Measurements from ENCODE around the gene SLC5A2.
"Not testable (repeated sequence)": the region's sequence is repeated elsewhere in the genome, so short reads cannot be mapped to it uniquely, and the experiment has no call there.

Gene SLC5A2

DNA sequence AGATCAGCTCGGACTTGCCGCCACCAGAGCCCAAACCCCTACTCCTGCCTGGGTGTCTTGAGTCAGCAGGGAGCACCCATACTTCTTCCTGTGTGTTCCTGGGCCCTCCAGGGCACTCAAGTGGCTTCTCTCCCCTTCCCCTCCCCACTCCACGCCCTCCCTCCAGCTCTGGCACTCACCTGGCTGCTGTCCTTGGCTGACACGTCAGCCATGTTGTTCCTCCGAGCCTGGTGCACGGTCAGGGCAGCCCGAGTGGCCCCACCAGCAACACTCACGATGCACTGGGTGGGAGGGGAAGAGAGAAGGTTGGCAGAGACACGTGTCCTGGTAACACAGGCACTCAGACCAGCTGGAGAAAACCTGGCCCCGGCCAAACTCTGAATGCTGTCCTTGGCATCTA lies 13.7 kb downstream of the SLC5A2 start:
- DNase-seq (ENCODE audit: low read depth, low spot score): no peak

DNA sequence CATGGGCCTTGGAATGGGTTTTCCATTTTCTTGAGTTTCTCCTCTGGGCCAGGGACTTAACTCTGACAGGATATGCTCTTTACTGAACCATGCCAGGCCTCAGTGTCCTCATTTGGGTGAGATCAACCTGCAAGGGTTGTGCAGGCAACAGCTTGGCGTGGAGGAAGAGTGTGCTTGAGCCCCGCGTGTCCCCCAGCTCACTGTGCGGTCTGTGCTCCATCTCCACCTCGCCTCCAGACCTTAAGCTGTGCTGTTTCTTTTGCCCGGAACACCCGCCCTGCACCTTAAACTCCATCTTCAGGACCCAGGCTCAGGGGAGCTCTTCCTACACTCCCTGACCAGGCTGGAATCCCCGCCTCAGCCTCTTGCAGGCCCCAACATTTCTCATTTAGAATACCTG lies 15.6 kb downstream of the SLC5A2 start:
- DNase-seq (ENCODE audit: low read depth, low spot score): no peak

DNA sequence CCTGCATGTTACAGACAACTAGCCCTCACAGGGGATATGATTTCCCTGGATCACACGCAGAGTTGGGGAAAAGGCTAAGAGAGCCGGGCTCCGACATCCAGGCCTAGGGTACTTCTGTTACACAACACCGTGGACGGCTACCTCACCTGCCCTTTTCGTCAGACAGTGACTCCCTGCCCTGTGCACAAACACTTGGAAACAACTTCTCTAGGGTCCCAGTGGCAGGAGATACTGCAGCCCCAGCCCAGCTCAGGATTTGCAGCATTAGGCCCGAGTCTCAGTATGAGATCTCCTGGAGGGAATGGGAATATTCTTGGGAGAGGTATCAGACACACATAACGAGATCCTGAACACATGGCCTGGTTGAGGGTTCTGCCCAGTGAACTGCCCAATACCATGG lies 17.0 kb downstream of the SLC5A2 start:
- no peak for DNase-seq (ENCODE audit: low read depth, low spot score)

DNA sequence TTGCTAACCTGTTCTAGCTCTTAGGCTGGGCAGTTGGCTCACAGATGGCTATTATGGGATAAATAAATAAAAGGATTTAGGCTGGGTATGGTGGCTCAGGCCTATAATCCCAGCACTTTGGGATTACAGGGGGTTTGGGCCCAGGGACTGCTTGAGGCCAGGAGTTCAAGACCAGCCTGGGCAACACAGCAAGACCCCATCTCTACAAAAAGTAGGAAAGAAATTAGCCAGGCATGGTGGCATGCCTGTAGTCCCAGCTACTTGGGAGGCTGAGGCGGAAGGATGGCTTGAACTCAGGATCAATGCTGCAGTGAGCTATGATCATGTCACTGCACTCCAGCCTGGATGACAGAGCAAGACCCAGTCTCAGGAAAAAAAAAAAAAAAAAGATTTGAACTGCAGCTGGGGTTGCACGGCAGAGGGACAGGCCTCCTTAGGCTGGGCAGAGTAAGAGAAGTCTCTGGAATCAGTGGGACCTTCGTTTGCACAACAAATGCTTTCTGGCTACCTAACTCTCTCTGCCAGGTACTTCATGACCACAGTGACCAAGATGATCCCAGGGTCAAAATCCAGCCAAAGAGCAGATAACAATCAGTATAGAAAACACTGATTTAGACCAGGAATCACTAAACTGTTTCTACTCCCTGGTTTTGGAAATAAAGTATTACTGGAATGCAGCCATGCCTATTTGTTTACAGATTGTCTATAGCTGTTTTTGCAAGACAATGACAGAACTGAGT lies 18.5 kb downstream of the SLC5A2 start:
- no peak for DNase-seq (ENCODE audit: low read depth, low spot score)

DNA sequence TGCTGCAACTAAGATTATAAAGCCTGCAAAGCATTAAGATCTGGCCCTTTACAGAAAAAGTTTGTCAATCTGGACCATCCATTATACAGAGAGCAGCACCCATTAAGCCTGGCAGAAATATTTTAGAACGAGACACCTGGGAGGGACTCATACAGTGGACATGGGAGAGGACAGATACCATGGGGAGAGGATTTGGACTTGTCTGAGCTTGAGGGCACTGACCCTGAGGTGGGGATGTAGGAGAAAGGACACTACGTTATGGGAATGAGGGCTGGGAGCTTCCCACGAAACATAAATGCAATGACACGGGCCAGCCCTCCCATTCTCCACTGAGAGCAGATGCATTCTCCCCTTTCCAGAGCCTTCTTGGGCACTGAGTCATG lies 19.0 kb downstream of the SLC5A2 start:
- DNase-seq (ENCODE audit: low read depth, low spot score): no peak

DNA sequence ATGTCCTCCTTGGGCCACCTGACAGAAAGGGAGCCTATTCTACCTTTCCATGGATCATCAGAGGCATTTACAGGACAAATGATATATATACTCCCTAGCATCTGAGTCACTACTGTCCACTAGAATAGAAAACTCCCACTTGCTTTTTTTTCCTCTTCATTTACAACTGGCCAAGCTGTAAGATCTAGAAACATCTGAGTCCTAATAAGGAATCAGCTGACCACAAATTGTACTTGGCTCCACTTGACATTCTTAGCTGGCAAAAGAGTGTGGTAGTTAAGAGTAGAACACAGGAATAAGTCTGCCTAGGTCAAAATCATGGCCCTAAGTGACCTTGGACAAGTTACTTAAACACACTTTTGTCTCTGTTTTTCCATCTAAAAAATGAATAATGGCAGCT lies 20.1 kb downstream of the SLC5A2 start:
- DNase-seq (ENCODE audit: low read depth, low spot score): no peak

DNA sequence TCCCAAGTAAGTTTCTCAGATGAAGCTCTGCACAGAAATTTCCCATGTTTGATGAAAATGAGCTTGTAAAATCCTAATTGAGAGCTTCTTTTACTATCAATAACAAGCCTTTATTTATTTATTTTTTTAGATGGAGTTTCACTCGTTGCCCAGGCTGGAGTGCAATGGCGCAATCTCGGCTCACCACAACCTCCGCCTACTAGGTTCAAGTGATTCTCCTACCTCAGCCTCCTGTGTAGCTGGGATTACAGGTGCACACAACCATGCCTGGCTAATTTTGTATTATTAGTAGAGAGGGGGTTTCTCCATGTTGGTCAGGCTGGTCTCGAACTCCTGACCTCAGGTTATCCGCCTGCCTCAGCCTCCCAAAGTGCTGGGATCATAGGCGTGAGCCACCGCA lies 20.6 kb downstream of the SLC5A2 start:
- not testable (repeated sequence) for DNase-seq (ENCODE audit: low read depth, low spot score)

DNA sequence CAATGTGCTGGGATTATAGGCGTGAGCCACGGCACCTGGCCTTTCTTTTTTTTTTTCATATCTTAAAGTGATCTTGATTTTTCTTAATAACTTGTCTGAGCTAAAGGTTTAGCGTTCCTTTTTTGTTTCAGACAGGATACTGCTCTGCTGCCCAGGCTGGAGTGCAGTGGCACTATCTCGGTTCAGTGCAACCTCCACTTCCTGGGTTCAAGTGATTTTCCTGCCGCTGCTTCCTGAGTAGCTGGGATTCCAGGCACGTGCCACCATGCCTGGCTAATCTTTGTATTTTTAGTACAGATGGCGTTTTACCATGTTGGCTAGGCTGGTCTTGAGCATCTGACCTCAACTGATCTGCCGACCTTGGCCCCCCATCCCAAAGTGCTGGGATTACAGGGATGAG lies 21.2 kb downstream of the SLC5A2 start:
- DNase-seq (ENCODE audit: low read depth, low spot score): no peak

DNA sequence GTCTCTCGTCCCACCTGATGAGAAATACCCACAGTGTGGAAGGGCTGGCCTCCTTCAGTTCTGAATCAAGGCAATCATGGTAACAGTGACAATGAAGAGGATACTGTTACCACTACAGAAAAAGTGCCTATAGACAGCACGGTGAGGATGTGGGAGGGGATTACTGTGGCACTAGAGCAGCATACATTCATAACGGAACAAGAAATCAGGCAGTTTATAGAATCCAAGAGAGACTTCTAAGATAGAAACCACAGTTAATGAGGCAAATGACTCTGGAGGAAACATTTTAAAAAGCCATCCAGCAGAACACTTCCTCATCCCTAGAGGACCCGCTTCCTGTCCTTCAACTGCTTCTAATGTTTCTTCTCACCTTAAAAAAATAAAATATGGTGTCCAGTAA lies 22.6 kb downstream of the SLC5A2 start:
- no peak for DNase-seq (ENCODE audit: low read depth, low spot score)

DNA sequence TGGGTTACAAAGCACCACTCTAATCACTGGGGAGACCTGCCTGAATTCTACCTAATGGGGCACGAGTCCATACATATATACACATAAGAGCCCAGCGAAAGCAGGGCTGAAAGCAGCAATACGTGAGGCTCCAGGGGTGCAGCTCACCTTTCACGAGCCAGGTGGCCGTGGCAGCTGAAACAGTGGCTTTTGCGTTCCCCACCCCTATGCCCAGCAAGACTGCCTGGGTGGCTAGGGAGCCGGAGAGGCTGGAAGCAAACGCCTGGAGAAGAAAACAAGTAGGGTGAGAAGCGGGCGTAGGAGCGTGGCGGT lies 24.6 kb downstream of the SLC5A2 start:
- no peak for DNase-seq (ENCODE audit: low read depth, low spot score)

DNA sequence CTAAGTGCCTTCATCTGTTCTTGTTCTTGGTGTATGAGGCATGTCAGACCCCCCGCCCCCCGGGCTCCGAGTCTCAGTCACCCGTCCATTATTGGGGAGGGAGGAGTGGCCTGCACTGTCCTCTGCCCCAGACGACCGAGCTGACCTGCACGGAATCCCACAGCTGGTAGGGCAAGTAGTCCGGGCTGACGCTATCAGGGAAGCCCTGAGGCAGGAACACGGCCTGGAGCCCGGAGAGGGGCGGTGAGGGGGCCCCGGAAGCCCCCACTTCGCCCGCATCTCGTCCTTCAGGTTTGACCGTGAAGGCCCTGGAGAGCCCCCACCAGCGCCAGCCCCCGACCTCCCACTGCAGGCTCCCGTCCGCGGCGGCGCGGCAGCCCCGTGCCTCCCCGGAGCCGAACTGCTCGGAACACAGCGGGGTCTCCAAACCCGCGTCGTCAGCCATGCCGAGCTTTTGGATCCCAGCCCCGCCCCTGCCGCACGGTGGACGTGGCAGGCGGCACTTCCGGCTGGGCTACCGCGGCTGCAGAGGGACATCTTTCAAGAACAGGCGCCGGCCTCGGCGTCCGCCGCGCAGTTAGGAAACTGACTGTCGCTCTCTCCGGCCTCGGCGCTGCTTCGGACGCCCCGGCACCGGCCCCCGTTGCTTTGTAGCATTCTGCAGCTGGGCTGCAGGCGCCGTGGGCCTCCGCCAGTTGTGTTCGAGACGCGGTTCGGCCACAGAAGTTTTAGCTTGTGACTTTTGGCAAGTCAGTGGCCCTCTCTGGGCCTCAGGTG lies 25.2 kb downstream of the SLC5A2 start, which contains the start of gene RUSF1:
RUSF1 (minus strand) TSS at position 463 of the 777 bp plus-strand sequence; CDS start at position 445, 18 bp downstream.
- DNase-seq (ENCODE audit: low read depth, low spot score): peak; percentile 63

DNA sequence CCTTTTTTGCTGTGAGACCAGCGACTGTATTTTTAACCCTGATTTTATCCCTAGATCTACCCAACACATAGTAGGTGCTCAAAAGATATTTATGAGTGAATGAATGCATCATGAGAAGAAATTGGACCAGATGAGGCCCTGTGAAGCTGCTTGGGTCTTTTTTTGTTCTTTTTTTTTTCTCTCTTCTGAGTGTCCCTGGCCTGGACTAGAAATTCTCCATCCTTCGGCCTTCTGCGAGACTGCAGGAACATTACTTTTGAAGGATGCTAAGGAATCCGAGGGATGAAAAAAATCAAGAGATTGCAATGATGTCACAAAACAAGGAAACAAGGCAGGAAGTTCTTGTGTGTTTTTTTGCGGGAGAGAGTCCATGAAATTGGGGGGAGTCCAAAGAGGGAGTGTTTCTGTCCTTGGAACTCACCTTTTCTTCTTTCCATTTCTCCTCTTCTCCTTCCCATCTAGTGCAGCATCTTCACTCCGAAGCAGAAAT lies 25.8 kb downstream of the SLC5A2 start:
- no peak for DNase-seq (ENCODE audit: low read depth, low spot score)

DNA sequence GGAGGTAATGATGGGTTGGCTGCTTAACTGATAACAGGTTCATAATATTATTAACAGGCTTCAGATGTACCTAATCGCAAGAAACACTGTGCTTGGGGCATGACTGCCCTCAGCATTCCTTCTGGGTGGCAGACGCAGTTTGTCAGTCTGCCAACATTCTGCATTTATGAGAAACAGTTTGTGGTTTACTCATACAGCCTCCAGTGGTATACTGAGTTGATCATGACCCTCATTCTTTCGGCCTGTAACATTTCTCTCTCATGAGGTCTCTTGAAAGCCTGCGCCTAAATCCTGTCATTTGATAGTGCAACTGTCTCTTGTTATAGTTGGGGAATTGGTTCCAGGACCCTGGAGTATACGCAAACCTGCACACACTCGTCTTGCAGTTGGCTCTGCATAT lies 30.2 kb downstream of the SLC5A2 start:
- DNase-seq (ENCODE audit: low read depth, low spot score): no peak

DNA sequence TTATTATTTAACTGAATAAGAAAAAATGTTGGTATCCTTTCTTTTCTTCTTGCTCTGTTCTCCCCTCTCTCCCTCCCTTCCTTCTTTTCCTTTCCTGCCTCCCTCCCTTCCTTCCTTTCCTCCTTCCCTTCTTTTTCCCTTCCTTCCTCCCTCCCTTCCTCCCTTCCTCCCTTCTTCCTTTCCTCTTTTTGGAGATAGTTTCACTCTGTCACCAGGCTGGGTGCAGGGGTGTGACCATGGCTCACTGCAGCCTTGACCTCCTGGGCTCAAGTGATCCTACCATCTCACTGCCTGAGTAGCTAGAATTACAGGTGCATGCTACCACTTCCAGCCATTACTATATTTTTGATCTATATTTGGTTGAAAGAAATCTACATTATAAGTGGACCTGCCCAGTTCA lies 31.0 kb downstream of the SLC5A2 start:
- DNase-seq (ENCODE audit: low read depth, low spot score): no peak

DNA sequence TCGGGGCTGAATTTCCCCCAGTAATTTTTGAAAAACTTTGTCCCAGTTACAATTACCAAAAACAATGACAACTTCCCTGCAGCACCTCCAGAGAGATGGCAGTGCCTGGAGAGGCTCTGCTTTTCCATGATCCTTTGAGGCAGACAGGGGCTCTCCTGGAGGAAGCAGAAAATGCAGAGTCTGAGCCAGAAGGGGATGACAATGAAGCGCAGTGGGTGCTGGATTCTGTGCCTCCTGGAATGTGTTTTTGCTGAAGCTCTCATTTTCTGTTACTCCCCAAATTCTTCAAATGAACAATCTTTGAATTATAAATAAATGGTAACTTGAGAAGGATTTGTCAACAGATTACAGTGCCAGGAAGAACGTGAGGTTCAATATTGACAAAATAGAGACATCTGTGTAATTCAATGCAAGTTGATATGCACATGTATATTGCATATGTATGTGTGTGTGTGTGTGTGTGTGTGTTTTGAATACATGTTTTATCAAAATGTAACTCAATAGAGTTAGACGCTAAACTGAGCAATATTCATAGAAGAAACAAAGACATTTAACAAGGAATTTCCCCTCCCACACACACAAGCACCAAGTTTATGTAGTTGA lies 35.0 kb downstream of the SLC5A2 start:
- no peak for DNase-seq (ENCODE audit: low read depth, low spot score)

DNA sequence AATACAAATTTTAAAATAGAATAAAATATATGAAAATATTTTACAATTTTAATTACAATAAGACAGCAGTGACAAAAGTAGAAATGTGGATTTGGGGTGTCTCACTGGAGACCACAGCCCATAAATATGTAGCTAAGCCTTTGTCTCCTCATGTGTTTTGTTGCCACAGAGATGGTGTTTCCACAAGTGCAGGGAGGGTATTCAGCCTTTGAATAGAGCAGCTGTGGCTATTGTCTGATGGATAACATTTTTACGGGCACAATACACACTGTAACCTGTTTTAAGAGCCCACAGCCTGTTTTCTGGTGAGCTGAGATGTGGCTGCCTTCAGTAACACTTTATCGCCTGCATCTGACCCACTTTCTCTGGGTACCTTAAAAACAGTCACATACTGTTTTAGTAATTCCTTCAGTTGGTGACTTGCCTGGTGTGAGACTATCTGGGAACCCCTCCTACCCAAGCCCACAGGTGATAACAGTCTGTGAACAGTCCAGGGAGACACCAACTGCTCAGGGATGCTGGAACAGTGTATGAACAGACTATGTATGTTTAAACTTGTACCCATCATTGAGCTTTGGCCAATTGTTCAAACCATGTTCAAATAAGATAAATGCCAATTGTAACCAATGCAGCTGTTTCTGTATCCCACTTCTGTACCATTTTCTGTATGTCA lies 37.0 kb downstream of the SLC5A2 start:
- no peak for DNase-seq (ENCODE audit: low read depth, low spot score)

DNA sequence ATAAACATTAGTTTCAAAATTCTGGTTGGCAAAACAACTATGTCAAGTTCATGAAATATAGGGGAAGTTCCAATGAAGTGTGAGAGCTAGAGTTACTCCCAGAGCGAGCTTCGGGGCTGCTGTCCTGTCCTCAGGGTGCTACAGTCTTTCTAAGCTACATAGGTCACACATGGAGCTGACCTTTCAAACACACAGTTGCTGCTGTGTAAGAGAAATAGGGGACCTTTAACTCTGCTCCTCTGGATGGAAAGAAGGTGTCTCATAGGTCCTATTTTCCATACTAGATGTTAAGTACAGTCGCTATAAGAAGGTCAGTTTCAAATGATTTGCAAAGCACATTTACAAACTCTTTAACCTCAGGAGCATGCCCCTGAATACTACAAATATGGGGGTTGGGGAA lies 38.4 kb downstream of the SLC5A2 start:
- DNase-seq (ENCODE audit: low read depth, low spot score): no peak

DNA sequence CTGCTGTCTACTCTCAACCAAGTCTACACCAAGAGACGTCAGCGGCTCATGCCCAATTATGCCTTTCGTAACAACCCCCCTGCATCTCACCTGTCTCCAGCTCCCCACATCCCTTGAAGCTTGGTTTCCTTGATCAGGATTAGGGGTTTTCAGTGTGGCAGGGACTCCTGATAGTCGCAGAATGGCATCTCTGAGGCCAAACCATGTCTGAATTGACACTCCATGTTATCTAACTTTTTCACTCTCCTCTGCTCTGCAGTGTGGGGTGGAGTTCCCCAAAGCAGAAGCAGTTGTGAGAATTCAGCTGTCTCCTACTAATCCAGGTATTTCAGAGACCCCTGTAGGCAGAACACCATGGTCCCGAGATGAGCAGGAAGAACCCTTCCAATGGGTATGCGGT lies 39.1 kb downstream of the SLC5A2 start:
- DNase-seq (ENCODE audit: low read depth, low spot score): no peak

DNA sequence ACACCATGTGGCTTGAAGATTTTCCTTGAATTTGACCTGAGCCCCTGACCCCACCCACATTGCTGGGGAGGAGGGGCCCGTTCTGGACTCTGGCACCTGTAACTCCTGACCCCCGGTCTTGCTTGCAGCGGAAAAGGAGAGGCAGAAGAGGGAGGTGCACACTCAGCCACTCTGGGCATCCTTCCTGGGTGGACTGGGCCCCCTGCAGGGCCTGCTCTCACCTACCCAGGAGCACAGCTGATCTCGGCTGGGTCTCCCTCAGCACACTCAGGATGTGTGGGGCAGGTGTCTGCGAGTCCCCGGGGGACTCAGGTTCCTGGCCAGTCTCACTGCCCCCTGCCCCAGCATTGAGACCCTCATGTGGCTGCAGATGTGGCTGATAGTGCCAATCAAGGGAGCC lies 40.8 kb downstream of the SLC5A2 start:
- not testable (repeated sequence) for DNase-seq (ENCODE audit: low read depth, low spot score)

DNA sequence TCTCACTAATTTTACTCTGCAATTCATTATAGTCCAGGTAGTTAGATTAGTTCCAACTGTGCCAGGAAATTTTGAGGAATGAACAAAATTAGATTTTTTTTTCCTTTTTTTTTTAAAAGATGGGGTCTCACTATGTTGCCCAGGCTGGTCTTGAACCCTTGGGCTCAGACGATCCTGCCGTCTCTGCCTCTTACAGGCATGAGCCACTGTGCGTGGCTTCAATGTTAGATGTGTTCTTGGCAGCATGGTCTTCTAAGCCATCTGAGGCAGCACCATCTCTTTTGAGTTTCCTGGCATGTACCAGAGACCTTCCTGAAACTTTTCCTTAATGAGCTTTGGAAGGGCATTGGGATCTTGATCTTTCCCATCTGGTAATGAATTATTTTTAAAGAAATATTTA lies 42.2 kb downstream of the SLC5A2 start:
- DNase-seq (ENCODE audit: low read depth, low spot score): no peak

DNA sequence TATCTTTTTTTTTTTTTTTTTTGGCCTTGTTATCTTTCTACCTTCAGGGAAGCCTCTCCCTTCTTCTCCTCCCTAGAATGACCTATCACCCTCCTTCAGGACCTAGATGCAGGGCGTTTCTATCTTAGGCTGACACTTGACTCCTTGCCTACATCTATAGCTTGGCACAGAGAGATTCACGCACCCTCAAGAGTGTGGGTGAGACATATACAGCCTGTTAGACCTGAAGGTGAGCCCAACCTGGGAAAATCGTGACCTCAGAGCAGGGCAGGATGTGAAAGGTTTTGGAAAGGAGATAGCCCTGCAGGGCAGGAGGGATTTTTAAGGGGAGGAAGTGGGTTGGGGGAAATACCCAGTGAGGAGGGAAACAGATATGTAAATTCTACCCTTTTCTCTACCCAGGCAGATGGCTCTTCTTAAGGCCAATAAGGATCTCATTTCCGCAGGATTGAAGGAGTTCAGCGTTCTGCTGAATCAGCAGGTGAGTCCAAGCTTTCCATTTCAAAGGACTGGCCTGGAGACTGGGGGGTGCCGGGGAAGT lies 44.9 kb downstream of the SLC5A2 start, which contains the start of gene AHSP:
AHSP (plus strand) TSS at position 167 of the 541 bp plus-strand sequence; CDS start at position 407, 240 bp downstream.
- DNase-seq (ENCODE audit: low read depth, low spot score): no peak
